ENCODE results near the gene ACP2. TPM values are rescaled to one million over a fixed set of nuclear protein-coding genes. Genes with fewer than 3 reads are reported as not detected.

ACP2 gene
- 17.7 TPM for total RNA-seq
- long read RNA-seq, partial matches to known transcripts, result 3 of 8 reads
- long read RNA-seq, other reads (novel, unspliced or antisense), result 1 of 8 reads

- intact Hi-C loops (cut with micrococcal nuclease), result no loop called here
- DNase-seq, result peak; percentile 87
- H3K9me3 ChIP-seq (replicated peaks), result no peaks in the 10 kb centered on the region
- H3K4me1 ChIP-seq, result peaks cover 45% of the 10 kb centered on the region
- H3K36me3 ChIP-seq, result peaks cover 33% of the 10 kb centered on the region
- peak within 1 kb of the TSS; percentile 86 for H3K27ac ChIP-seq (replicated peaks)
- peak within 1 kb of the TSS; percentile 83 for H3K4me3 ChIP-seq
- no peaks in the 10 kb centered on the region for H3K27me3 ChIP-seq (ENCODE audit: low read depth)
- TF ChIP-seq CTCF (IDR thresholded peaks at IDR 0.05; ENCODE audit: borderline replicate concordance), result peak; percentile 36
Observed at GRCh38 chr11:47248664-47249377, at the start of gene ACP2. TSS of gene ACP2 (minus strand) at chr11:47248814. CDS start at chr11:47248789, 25 bp downstream.

- no peak for TF ChIP-seq CTCF (IDR thresholded peaks at IDR 0.05; ENCODE audit: borderline replicate concordance)
- Histone ChIP-seq H3K4me1 (no peaks in the 10 kb centered on the region), H3K36me3 (peaks cover 100% of the 10 kb centered on the region), H3K27me3 (ENCODE audit: low read depth) (no peaks in the 10 kb centered on the region), H3K27ac (replicated peaks) (no peak overlapping the region), H3K4me3 (no peak overlapping the region), H3K9me3 (replicated peaks) (peaks cover 25% of the 10 kb centered on the region)
- no peak for DNase-seq
- intact Hi-C loops (cut with micrococcal nuclease), result no loop called here
Observed at GRCh38 chr11:47296045-47296444, 47.4 kb upstream of the ACP2 start.

GRCh38 chr11:47295385-47295784, 46.8 kb upstream of the ACP2 start:
- Histone ChIP-seq H3K9me3 (replicated peaks) (peaks cover 25% of the 10 kb centered on the region), H3K36me3 (peaks cover 100% of the 10 kb centered on the region), H3K27ac (replicated peaks) (no peak overlapping the region), H3K4me3 (no peak overlapping the region), H3K4me1 (no peaks in the 10 kb centered on the region), H3K27me3 (ENCODE audit: low read depth) (no peaks in the 10 kb centered on the region)
- intact Hi-C loops (cut with micrococcal nuclease), result no loop called here
- TF ChIP-seq CTCF (IDR thresholded peaks at IDR 0.05; ENCODE audit: borderline replicate concordance), result no peak
- DNase-seq, result no peak

GRCh38 chr11:47289856-47290255, 41.2 kb upstream of the ACP2 start:
- peaks cover 100% of the 10 kb centered on the region for H3K36me3 ChIP-seq
- intact Hi-C loops (cut with micrococcal nuclease), result no loop called here
- H3K9me3 ChIP-seq (replicated peaks), result no peaks in the 10 kb centered on the region
- peaks cover 46% of the 10 kb centered on the region for H3K4me1 ChIP-seq
- DNase-seq, result no peak
- H3K27me3 ChIP-seq (ENCODE audit: low read depth), result no peaks in the 10 kb centered on the region
- TF ChIP-seq CTCF (IDR thresholded peaks at IDR 0.05; ENCODE audit: borderline replicate concordance), result no peak
- H3K4me3 ChIP-seq, result no peak overlapping the region
- H3K27ac ChIP-seq (replicated peaks), result no peak overlapping the region

- Histone ChIP-seq H3K36me3 (peaks cover 100% of the 10 kb centered on the region), H3K27me3 (ENCODE audit: low read depth) (no peaks in the 10 kb centered on the region), H3K27ac (replicated peaks) (peak overlapping the region; percentile 93), H3K9me3 (replicated peaks) (no peaks in the 10 kb centered on the region), H3K4me1 (peaks cover 51% of the 10 kb centered on the region), H3K4me3 (no peak overlapping the region)
- intact Hi-C loops (cut with micrococcal nuclease), result no loop called here
- DNase-seq, result no peak
- no peak for TF ChIP-seq CTCF (IDR thresholded peaks at IDR 0.05; ENCODE audit: borderline replicate concordance)
Observed at GRCh38 chr11:47288066-47288465, 39.5 kb upstream of the ACP2 start.

Data from left ventricle myocardium inferior (tissue), 1 donor.